IMR-90 (cell line): Measurements from ENCODE around the gene PRKRA. TPM values are rescaled to one million over a fixed set of nuclear protein-coding genes. Genes with fewer than 3 reads are reported as not detected.

Experiments used
- ATAC-seq: fragments of 200-7000 bp; cut with Tn5 transposase; 2 replicates; pipeline ENCODE4 v1.9.1; 2020; ENCODE audit warnings: low read depth, mild to moderate bottlenecking, moderate library complexity
- BruUV-seq: library from RNA; stranded (reverse); fragments of 400-500 nt; replicated peaks from 2 replicates; lab custom pipeline; 2021; lab: Mats Ljungman, UMichigan
- CTCF ChIA-PET: fragments of 300-600 bp; formaldehyde crosslinking; extraction: SDS; loops from one replicate; lab custom pipeline; 2021; ENCODE audit warnings: antibody characterized with exemption; lab: Yijun Ruan, JAX
- POLR2A ChIA-PET: fragments of 300-600 bp; sonication (Branson Sonifier 250); formaldehyde crosslinking; loops from one replicate; lab custom pipeline; 2022; ENCODE audit warnings: antibody characterized with exemption; ENCODE audit not compliant: unreplicated experiment; lab: Charles Lee
- DNase-seq: peaks from one replicate; pipeline ENCODE4 v3.0.0; 2013
- H2AFZ ChIP-seq: replicated peaks from 2 replicates; pipeline ENCODE3; 2013; ENCODE audit warnings: low read length, mild to moderate bottlenecking; ENCODE audit not compliant: poor library complexity
- H2AK5ac ChIP-seq: 2 replicates; pipeline ENCODE4 v1.6.1; 2013; ENCODE audit warnings: low read depth, low read length, inconsistent platforms
- H2AK9ac ChIP-seq: replicated peaks from 2 replicates; pipeline ENCODE3; 2013; ENCODE audit warnings: mild to moderate bottlenecking, low read depth, low read length, moderate library complexity; ENCODE audit not compliant: poor library complexity
- H2BK120ac ChIP-seq: 2 replicates; pipeline ENCODE4 v1.6.1; 2013; ENCODE audit warnings: low read depth, low read length, inconsistent platforms
- H2BK15ac ChIP-seq: 3 replicates; pipeline ENCODE4 v1.6.1; 2013; ENCODE audit warnings: low read depth, low read length, inconsistent platforms
- H2BK20ac ChIP-seq: 2 replicates; pipeline ENCODE4 v1.6.1; 2013; ENCODE audit warnings: low read depth, mild to moderate bottlenecking, inconsistent platforms, low read length, moderate library complexity
- H2BK5ac ChIP-seq: 2 replicates; pipeline ENCODE4 v1.6.1; 2013; ENCODE audit warnings: mild to moderate bottlenecking, low read depth, low read length, inconsistent platforms; ENCODE audit not compliant: poor library complexity, severe bottlenecking
- H3K14ac ChIP-seq: replicated peaks from 2 replicates; pipeline ENCODE4 v1.6.1; 2013; ENCODE audit warnings: low read depth, low read length, inconsistent platforms
- H3K18ac ChIP-seq: 2 replicates; pipeline ENCODE4 v1.6.1; 2013; ENCODE audit warnings: low read depth, low read length, control low read depth
- H3K23ac ChIP-seq: 2 replicates; pipeline ENCODE4 v1.6.1; 2013; ENCODE audit warnings: low read depth, low read length, inconsistent platforms
- H3K27ac ChIP-seq: 2 replicates; pipeline ENCODE4 v1.5.1; 2013; ENCODE audit warnings: mild to moderate bottlenecking, control low read depth, low read length; ENCODE audit not compliant: insufficient read depth
- H3K27me3 ChIP-seq: 2 replicates; pipeline ENCODE4 v1.6.1; 2013; ENCODE audit warnings: low read length; ENCODE audit not compliant: control insufficient read depth, insufficient read depth
- H3K36me3 ChIP-seq: 2 replicates; pipeline ENCODE4 v1.6.1; 2013; ENCODE audit warnings: low read length, mixed read lengths; ENCODE audit not compliant: control insufficient read depth, insufficient read depth
- H3K4ac ChIP-seq: 2 replicates; pipeline ENCODE4 v1.6.1; 2013; ENCODE audit warnings: low read depth, low read length, inconsistent platforms
- H3K4me1 ChIP-seq: 2 replicates; pipeline ENCODE4 v1.6.1; 2013; ENCODE audit warnings: low read length, mixed read lengths; ENCODE audit not compliant: control insufficient read depth, insufficient read depth
- H3K4me2 ChIP-seq: 2 replicates; pipeline ENCODE4 v1.6.1; 2013; ENCODE audit warnings: low read depth, mild to moderate bottlenecking, control low read depth, low read length, moderate library complexity
- H3K4me3 ChIP-seq: 2 replicates; pipeline ENCODE4 v1.5.1; 2013; ENCODE audit warnings: low read depth, mild to moderate bottlenecking, control low read depth, low read length, moderate library complexity; ENCODE audit not compliant: insufficient read depth
- H3K56ac ChIP-seq: 2 replicates; pipeline ENCODE4 v1.6.1; 2013; ENCODE audit warnings: low read length, inconsistent platforms; ENCODE audit not compliant: insufficient read depth; ENCODE audit errors: extremely low read depth
- H3K79me1 ChIP-seq, 2 experiments: 2 replicates each; pipeline ENCODE4 v1.6.1; 2013; ENCODE audit warnings: low read length in 2 of 2, inconsistent platforms in 1 of 2, low read depth in 1 of 2
- H3K9ac ChIP-seq: 2 replicates; pipeline ENCODE4 v1.6.1; 2013; ENCODE audit warnings: low read depth, low read length, control low read depth
- H3K9me1 ChIP-seq: 2 replicates; pipeline ENCODE4 v1.6.1; 2013; ENCODE audit warnings: low read length, inconsistent platforms; ENCODE audit not compliant: insufficient read depth
- H3K9me3 ChIP-seq: 2 replicates; pipeline ENCODE4 v1.6.1; 2013; ENCODE audit warnings: low read length; ENCODE audit not compliant: control insufficient read depth, insufficient read depth
- H4K20me1 ChIP-seq: 2 replicates; pipeline ENCODE4 v1.6.1; 2013; ENCODE audit warnings: low read length, inconsistent platforms; ENCODE audit not compliant: insufficient read depth
- H4K5ac ChIP-seq: 2 replicates; pipeline ENCODE4 v1.6.1; 2013; ENCODE audit warnings: mild to moderate bottlenecking, low read depth, low read length, control low read depth
- H4K8ac ChIP-seq, 2 experiments: 2 replicates each; pipeline ENCODE4 v1.6.1; 2013; ENCODE audit warnings: low read depth in 2 of 2, low read length in 2 of 2, control low read depth in 1 of 2, inconsistent platforms in 1 of 2
- H4K91ac ChIP-seq: 2 replicates; pipeline ENCODE4 v1.6.1; 2013; ENCODE audit warnings: low read depth, low read length, inconsistent platforms; ENCODE audit not compliant: insufficient read depth
- BHLHE40 ChIP-seq: fragments of 150-350 bp; IDR thresholded peaks from 2 replicates; pipeline ENCODE4 v1.6.1; 2016; ENCODE audit warnings: mild to moderate bottlenecking, low read depth, low read length
- CEBPB ChIP-seq: IDR thresholded peaks from 2 replicates; pipeline ENCODE4 v1.6.1; 2012; ENCODE audit warnings: low read depth, low read length, improper control_type of control experiment
- CHD1 ChIP-seq: IDR thresholded peaks from 2 replicates; pipeline ENCODE4 v1.6.1; 2012; ENCODE audit warnings: low read depth, low read length, improper control_type of control experiment
- FOS ChIP-seq: fragments of 150-350 bp; IDR thresholded peaks from 2 replicates; pipeline ENCODE4 v1.6.1; 2016; ENCODE audit warnings: low read depth, low read length
- MAFK ChIP-seq: IDR thresholded peaks from 2 replicates; pipeline ENCODE4 v1.6.1; 2012; ENCODE audit warnings: low read depth, low read length, improper control_type of control experiment
- MAZ ChIP-seq: IDR thresholded peaks from 2 replicates; pipeline ENCODE4 v1.6.1; 2012; ENCODE audit warnings: low read depth, mild to moderate bottlenecking, low read length, improper control_type of control experiment, moderate library complexity, borderline replicate concordance
- MXI1 ChIP-seq: IDR thresholded peaks from 2 replicates; pipeline ENCODE4 v1.6.1; 2012; ENCODE audit warnings: low read depth, mild to moderate bottlenecking, low read length, moderate library complexity, borderline replicate concordance
- NFE2L2 ChIP-seq: fragments of 150-350 bp; IDR thresholded peaks from 2 replicates; pipeline ENCODE4 v1.6.1; 2016; ENCODE audit warnings: low read depth, mild to moderate bottlenecking, low read length
- POLR2A ChIP-seq: IDR thresholded peaks from 2 replicates; pipeline ENCODE4 v1.6.1; 2012; ENCODE audit warnings: mild to moderate bottlenecking, low read depth, low read length
- RAD21 ChIP-seq: IDR thresholded peaks from 2 replicates; pipeline ENCODE4 v1.6.1; 2012; ENCODE audit warnings: low read length, improper control_type of control experiment
- RCOR1 ChIP-seq: IDR thresholded peaks from 2 replicates; pipeline ENCODE4 v1.6.1; 2012; ENCODE audit warnings: mild to moderate bottlenecking, low read length, improper control_type of control experiment; ENCODE audit not compliant: insufficient replicate concordance
- RFX5 ChIP-seq: IDR thresholded peaks from 2 replicates; pipeline ENCODE4 v1.8.0; 2012; ENCODE audit warnings: low read depth, mild to moderate bottlenecking, low read length, moderate library complexity
- SMC3 ChIP-seq: fragments of 150-350 bp; IDR thresholded peaks from 2 replicates; pipeline ENCODE4 v1.6.1; 2016; ENCODE audit warnings: low read depth, mild to moderate bottlenecking, antibody characterized with exemption, low read length, moderate library complexity
- WGBS, 2 experiments: methylation state at CpG; one replicate each; pipeline versions ENCODE4 v1.1.5 to v1.1.7; 2013; ENCODE audit warnings: missing lambda C conversion rate in 2 of 2; ENCODE audit not compliant: insufficient read length in 1 of 2; ENCODE audit errors: extremely low coverage in 2 of 2; 5-methylcytosine and 5-hydroxymethylcytosine counted together
- dilution Hi-C: fragments of 300-500 bp; cut with HindIII; formaldehyde crosslinking; loops from one replicate; pipeline ENCODE4 v1.14.3; 2018; ENCODE audit warnings: low sequenced_read_pairs; ENCODE audit not compliant: unreplicated experiment
- in situ Hi-C: fragments of 300-500 bp; cut with MboI; formaldehyde crosslinking; loops from 3 replicates; pipeline ENCODE4 v1.14.3; 2019; ENCODE audit warnings: low sequenced_read_pairs, inconsistent platforms, mixed read lengths
- intact Hi-C: fragments of 100-400 bp; cut with micrococcal nuclease; formaldehyde crosslinking; loops from 2 replicates; pipeline ENCODE4 v1.10.0; 2022
- polyA plus RNA-seq, 3 experiments: library from polyadenylated mRNA; depleted of rRNA; stranded (reverse); fragments of >200 nt; gene quantifications; 2 replicates each; pipeline ENCODE4 v1.2.3, GENCODE V29; 2012; ENCODE audit warnings: low replicate concordance in 1 of 3
- total RNA-seq: library from RNA; depleted of rRNA; stranded (reverse); fragments of >200 nt; gene quantifications from 2 replicates; pipeline ENCODE4 v1.2.3, GENCODE V29; 2012
- TF ChIP-seq, protein P1 (sequence below): fragments of 150-350 bp; IDR thresholded peaks from 2 replicates; pipeline ENCODE4 v1.6.1; 2017; ENCODE audit warnings: mild to moderate bottlenecking, antibody characterized with exemption, low read length, low read depth
- TF ChIP-seq, protein P2 (sequence below): conservative IDR thresholded peaks from 2 replicates; pipeline ENCODE4 v1.5.1; 2012; ENCODE audit warnings: mild to moderate bottlenecking, low read depth, low read length, improper control_type of control experiment
- TF ChIP-seq, protein P3 (sequence below): fragments of 150-350 bp; IDR thresholded peaks from 2 replicates; pipeline ENCODE4 v1.6.1; 2016; ENCODE audit warnings: low read depth, mild to moderate bottlenecking, low read length, moderate library complexity, borderline replicate concordance

PRKRA gene
- total and polyA plus RNA-seq, 2 of the 4 experiments (the other 2 are of a cell fraction), result 39.5 to 53.6 TPM

DNA sequence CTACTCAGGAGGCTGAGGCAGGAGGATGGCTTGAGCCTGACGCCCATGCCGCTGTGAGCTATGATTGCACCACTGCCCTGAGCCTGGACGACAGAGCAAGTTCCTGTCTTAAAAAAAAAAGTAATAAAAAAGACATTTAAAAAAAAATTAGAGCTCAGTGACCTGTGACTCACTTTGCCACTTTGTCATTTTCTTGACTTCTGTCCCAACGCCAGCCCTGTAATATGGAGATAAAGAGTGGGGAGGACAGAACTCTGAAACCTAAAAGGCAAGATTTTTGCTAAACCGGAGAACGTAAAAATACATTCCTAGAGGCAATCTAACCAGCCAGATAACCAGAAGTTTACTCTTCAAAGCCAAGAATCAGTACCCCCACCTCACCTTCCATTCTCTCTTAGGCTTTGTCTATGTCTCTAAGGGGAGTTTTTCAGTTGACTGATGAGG lies 49.0 kb downstream of the PRKRA start:
- Histone ChIP-seq H4K91ac (no peak overlapping the region), H3K9me3 (no peaks in the 10 kb centered on the region), H3K4ac (no peak overlapping the region), H3K4me3 (no peak overlapping the region), H2BK20ac (no peak overlapping the region), H4K20me1 (no peaks in the 10 kb centered on the region), H2AK9ac (no peak overlapping the region), H4K8ac (no peak overlapping the region), H2BK120ac (no peak overlapping the region), H4K5ac (no peak overlapping the region), H3K27ac (no peak overlapping the region), H3K9ac (no peak overlapping the region), H3K4me1 (peaks cover 3% of the 10 kb centered on the region), H3K36me3 (no peaks in the 10 kb centered on the region), H3K79me1 (no peaks in the 10 kb centered on the region), H3K9me1 (peaks cover 3% of the 10 kb centered on the region; the same call in 1 of the 2 replicates), H3K4me2 (no peak overlapping the region), H2BK5ac (no peak overlapping the region), H3K56ac (no peak overlapping the region), H3K18ac (no peak overlapping the region), H2AFZ (no peak overlapping the region), H3K23ac (no peak overlapping the region), H3K14ac (no peak overlapping the region), H2AK5ac (no peak overlapping the region), H3K27me3 (no peaks in the 10 kb centered on the region), H2BK15ac (no peak overlapping the region)
- BruUV-seq, result no TSS peak
- DNase-seq (no peak), ATAC-seq (no peak)
- POLR2A ChIA-PET, result no interaction called here
- CTCF ChIA-PET, result interaction anchor here (0.5 to 1.3 kb wide), 5 partner anchors 10 to 121 kb away, joined by 3 to 4 read pairs (median 3); no protein-coding TSS in a partner anchor
- intact Hi-C loops, result no loop called here
- TF ChIP-seq, protein P1, sequence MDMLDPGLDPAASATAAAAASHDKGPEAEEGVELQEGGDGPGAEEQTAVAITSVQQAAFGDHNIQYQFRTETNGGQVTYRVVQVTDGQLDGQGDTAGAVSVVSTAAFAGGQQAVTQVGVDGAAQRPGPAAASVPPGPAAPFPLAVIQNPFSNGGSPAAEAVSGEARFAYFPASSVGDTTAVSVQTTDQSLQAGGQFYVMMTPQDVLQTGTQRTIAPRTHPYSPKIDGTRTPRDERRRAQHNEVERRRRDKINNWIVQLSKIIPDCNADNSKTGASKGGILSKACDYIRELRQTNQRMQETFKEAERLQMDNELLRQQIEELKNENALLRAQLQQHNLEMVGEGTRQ, result no peak
- TF ChIP-seq RCOR1 (no peak), BHLHE40 (no peak), SMC3 (no peak), CHD1 (no peak), MXI1 (no peak), RAD21 (no peak), MAZ (no peak), MAFK (no peak), RFX5 (no peak), NFE2L2 (no peak), CEBPB (no peak), FOS (no peak), POLR2A (no peak)
- TF ChIP-seq, protein P2, sequence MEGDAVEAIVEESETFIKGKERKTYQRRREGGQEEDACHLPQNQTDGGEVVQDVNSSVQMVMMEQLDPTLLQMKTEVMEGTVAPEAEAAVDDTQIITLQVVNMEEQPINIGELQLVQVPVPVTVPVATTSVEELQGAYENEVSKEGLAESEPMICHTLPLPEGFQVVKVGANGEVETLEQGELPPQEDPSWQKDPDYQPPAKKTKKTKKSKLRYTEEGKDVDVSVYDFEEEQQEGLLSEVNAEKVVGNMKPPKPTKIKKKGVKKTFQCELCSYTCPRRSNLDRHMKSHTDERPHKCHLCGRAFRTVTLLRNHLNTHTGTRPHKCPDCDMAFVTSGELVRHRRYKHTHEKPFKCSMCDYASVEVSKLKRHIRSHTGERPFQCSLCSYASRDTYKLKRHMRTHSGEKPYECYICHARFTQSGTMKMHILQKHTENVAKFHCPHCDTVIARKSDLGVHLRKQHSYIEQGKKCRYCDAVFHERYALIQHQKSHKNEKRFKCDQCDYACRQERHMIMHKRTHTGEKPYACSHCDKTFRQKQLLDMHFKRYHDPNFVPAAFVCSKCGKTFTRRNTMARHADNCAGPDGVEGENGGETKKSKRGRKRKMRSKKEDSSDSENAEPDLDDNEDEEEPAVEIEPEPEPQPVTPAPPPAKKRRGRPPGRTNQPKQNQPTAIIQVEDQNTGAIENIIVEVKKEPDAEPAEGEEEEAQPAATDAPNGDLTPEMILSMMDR, result no peak
- TF ChIP-seq, protein P3, sequence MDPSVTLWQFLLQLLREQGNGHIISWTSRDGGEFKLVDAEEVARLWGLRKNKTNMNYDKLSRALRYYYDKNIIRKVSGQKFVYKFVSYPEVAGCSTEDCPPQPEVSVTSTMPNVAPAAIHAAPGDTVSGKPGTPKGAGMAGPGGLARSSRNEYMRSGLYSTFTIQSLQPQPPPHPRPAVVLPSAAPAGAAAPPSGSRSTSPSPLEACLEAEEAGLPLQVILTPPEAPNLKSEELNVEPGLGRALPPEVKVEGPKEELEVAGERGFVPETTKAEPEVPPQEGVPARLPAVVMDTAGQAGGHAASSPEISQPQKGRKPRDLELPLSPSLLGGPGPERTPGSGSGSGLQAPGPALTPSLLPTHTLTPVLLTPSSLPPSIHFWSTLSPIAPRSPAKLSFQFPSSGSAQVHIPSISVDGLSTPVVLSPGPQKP, result no peak
- WGBS, 2 experiments, result 88% methylated on average over 2 of the region's 6 CpGs; no CpG with 5 or more reads in 1 of the 2 experiments
- dilution Hi-C loops, result no loop called here
- in situ Hi-C loops, result no loop called here
